ENCODE results near the gene REPIN1.

The REPIN1 gene

GRCh38 chr7:150393325-150393724 is 24.7 kb downstream of the REPIN1 start:
- DNase-seq (ENCODE audit: insufficient read length, low spot score) (no peak), FAIRE-seq (no peak)
- TF ChIP-seq, protein P1, sequence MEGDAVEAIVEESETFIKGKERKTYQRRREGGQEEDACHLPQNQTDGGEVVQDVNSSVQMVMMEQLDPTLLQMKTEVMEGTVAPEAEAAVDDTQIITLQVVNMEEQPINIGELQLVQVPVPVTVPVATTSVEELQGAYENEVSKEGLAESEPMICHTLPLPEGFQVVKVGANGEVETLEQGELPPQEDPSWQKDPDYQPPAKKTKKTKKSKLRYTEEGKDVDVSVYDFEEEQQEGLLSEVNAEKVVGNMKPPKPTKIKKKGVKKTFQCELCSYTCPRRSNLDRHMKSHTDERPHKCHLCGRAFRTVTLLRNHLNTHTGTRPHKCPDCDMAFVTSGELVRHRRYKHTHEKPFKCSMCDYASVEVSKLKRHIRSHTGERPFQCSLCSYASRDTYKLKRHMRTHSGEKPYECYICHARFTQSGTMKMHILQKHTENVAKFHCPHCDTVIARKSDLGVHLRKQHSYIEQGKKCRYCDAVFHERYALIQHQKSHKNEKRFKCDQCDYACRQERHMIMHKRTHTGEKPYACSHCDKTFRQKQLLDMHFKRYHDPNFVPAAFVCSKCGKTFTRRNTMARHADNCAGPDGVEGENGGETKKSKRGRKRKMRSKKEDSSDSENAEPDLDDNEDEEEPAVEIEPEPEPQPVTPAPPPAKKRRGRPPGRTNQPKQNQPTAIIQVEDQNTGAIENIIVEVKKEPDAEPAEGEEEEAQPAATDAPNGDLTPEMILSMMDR (IDR thresholded peaks at IDR 0.05; ENCODE audit: insufficient read depth, missing control alignments), result no peak

DNA sequence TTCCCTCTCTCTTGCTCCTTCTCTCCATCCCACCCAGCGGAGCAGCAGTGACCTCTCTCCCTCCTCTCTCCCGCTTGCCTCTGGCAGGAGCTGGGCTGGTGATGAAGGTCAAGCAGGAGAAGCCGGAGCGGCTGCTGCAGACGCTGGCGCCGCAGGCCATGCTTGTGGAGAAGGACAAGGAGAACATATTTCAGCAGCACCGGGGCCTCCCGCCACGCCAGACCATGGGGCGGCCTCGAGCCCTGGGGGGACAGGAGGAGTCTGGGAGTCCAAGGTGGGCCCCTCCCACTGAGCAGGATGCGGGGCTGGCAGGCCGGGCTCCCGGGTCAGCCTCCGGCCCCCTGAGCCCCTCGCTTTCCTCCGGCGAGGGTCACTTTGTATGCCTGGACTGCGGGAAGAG is 27.8 kb downstream of the REPIN1 start:
- TF ChIP-seq, protein P1 (IDR thresholded peaks at IDR 0.05; ENCODE audit: insufficient read depth, missing control alignments), result no peak
- FAIRE-seq (no peak), DNase-seq (ENCODE audit: insufficient read length, low spot score) (no peak)

- no peak for FAIRE-seq
- TF ChIP-seq, protein P1 (IDR thresholded peaks at IDR 0.05; ENCODE audit: insufficient read depth, missing control alignments), result no peak
- DNase-seq (ENCODE audit: insufficient read length, low spot score), result no peak
Observed at GRCh38 chr7:150396851-150397260, 28.2 kb downstream of the REPIN1 start.

- no peak for FAIRE-seq
- DNase-seq (ENCODE audit: insufficient read length, low spot score), result no peak
- TF ChIP-seq, protein P1 (IDR thresholded peaks at IDR 0.05; ENCODE audit: insufficient read depth, missing control alignments), result no peak
Observed at GRCh38 chr7:150397346-150398107, 28.9 kb downstream of the REPIN1 start.

- DNase-seq (ENCODE audit: insufficient read length, low spot score) (no peak), FAIRE-seq (no peak)
- TF ChIP-seq, protein P1 (IDR thresholded peaks at IDR 0.05; ENCODE audit: insufficient read depth, missing control alignments), result no peak
Observed at GRCh38 chr7:150398108-150398964, 29.7 kb downstream of the REPIN1 start.

- DNase-seq (ENCODE audit: insufficient read length, low spot score) (no peak), FAIRE-seq (no peak)
- TF ChIP-seq, protein P1 (IDR thresholded peaks at IDR 0.05; ENCODE audit: insufficient read depth, missing control alignments), result no peak
Observed at GRCh38 chr7:150398965-150399320, 30.3 kb downstream of the REPIN1 start.
